Ectodermal cell (in vitro differentiated cells): ENCODE results near the gene SYTL4.

Experiments
- H3K27ac ChIP-seq: 2 replicates; pipeline ENCODE4 v1.7.0; 2013; ENCODE audit warnings: mild to moderate bottlenecking, low read depth, low read length; ENCODE audit not compliant: insufficient read depth, poor library complexity, severe bottlenecking
- H3K27me3 ChIP-seq: 2 replicates; pipeline ENCODE4 v1.7.0; 2013; ENCODE audit warnings: mild to moderate bottlenecking, low read length; ENCODE audit not compliant: insufficient read depth, control insufficient read depth, poor library complexity, severe bottlenecking
- H3K36me3 ChIP-seq: one replicate; pipeline ENCODE4 v1.7.0; 2013; ENCODE audit warnings: low read length; ENCODE audit not compliant: control insufficient read depth, insufficient read depth
- H3K4me1 ChIP-seq: one replicate; pipeline ENCODE4 v1.7.0; 2013; ENCODE audit warnings: low read length; ENCODE audit not compliant: control insufficient read depth, insufficient read depth
- H3K4me3 ChIP-seq: 2 replicates; pipeline ENCODE4 v1.7.0; 2013; ENCODE audit warnings: low read depth, low read length, control low read depth; ENCODE audit not compliant: insufficient read depth
- H3K9me3 ChIP-seq: 2 replicates; pipeline ENCODE4 v1.7.0; 2013; ENCODE audit warnings: mild to moderate bottlenecking, low read length, moderate library complexity; ENCODE audit not compliant: control insufficient read depth
- WGBS, 2 experiments: methylation state at CpG; one replicate each; pipeline ENCODE4 v1.1.7; 2013; ENCODE audit warnings: missing lambda C conversion rate in 2 of 2; 5-methylcytosine and 5-hydroxymethylcytosine counted together

Gene SYTL4

DNA sequence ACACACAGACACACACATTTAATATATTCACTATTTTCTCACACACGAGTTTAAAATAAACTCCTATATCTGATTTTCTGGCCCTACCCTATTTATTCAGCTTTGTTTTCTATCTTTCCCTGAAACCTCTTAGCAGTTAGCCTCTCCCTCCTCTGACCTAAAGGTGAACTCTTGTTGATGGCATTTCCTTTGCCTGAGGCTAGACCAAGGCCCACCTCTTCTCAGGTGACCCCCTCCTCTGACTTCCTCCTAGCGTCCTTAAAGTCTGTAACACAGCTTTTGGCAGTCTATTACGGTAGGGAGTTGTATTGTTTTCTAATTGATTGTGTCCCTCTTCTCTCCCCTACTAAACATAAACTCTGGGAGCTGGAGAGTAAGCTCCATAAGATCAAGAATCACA is 89.6 kb downstream of the SYTL4 start:
- Histone ChIP-seq H3K9me3 (no peaks in the 10 kb centered on the region), H3K36me3 (no peaks in the 10 kb centered on the region), H3K4me1 (no peaks in the 10 kb centered on the region), H3K27me3 (no peaks in the 10 kb centered on the region), H3K27ac (no peak overlapping the region), H3K4me3 (no peak overlapping the region)
- WGBS, 2 experiments = 74 to 76% methylated on average over 1 of the region's 3 CpGs

DNA sequence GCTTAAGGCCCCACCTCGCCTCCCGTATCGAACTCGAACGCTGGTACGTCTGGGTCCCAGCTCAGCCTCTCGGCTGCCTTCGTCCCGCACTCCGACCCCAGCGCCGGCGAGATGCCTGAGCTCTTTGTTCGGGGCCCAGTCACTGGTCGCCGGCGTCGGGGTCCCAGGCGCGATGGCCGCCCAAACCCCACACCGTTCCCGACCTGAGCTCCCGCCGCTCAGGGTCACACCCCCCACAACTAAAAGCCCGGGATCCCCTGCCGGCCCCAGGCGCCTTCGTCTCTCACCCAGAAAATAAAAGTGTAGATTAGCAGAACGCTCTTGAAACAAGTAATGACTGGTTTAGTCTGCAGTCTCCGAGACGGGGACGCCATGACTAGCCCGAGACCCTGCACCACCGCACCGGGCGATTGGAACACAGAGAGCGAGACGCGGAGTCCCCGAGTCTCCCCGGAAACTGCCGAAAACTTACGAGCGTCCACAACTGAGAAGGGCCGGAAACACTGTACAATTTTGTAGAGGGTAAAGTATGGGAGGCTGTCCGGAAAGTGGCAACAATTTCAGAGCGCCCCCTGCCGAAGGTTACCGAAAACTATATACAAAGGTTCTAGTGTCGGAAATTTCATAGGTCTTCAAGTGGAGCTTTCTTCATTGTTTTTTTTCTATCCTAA is 95.5 kb downstream of the SYTL4 start, which contains the start of gene TSPAN6:
TSPAN6 (minus strand) TSS at position 486 of the 671 bp plus-strand sequence; CDS start at position 374, 112 bp downstream.
- 0% methylated on average over 50 to 51 of the region's 51 CpGs for WGBS, 2 experiments
- Histone ChIP-seq H3K36me3 (peaks cover 8% of the 10 kb centered on the region), H3K9me3 (no peaks in the 10 kb centered on the region), H3K4me1 (peaks cover 4% of the 10 kb centered on the region), H3K27me3 (no peaks in the 10 kb centered on the region), H3K27ac (peak within 1 kb of the TSS; percentile 85), H3K4me3 (peak within 1 kb of the TSS; percentile 57)

- 3 to 4% methylated on average over 7 to 8 of the region's 8 CpGs for WGBS, 2 experiments
- no peaks in the 10 kb centered on the region for H3K9me3 ChIP-seq
- H3K4me3 ChIP-seq = peak overlapping the region; percentile 57
- H3K27ac ChIP-seq = peak overlapping the region; percentile 85
- peaks cover 8% of the 10 kb centered on the region for H3K36me3 ChIP-seq
- H3K27me3 ChIP-seq = no peaks in the 10 kb centered on the region
- H3K4me1 ChIP-seq = peaks cover 4% of the 10 kb centered on the region
These were observed 96.0 kb downstream of the SYTL4 start for GRCh38 chrX:100635989-100636320.

- Histone ChIP-seq H3K27me3 (no peaks in the 10 kb centered on the region), H3K9me3 (no peaks in the 10 kb centered on the region), H3K36me3 (peaks cover 8% of the 10 kb centered on the region), H3K27ac (no peak overlapping the region), H3K4me3 (peak overlapping the region; percentile 57), H3K4me1 (peaks cover 4% of the 10 kb centered on the region)
- 94 to 100% methylated on average over 3 to 5 of the region's 5 CpGs for WGBS, 2 experiments
These were observed 96.9 kb downstream of the SYTL4 start for GRCh38 chrX:100635040-100635439.

- WGBS, 2 experiments = 82 to 96% methylated on average over 2 to 3 of the region's 5 CpGs
- no peak overlapping the region for H3K27ac ChIP-seq
- no peaks in the 10 kb centered on the region for H3K36me3 ChIP-seq
- H3K4me1 ChIP-seq = no peaks in the 10 kb centered on the region
- no peaks in the 10 kb centered on the region for H3K27me3 ChIP-seq
- no peak overlapping the region for H3K4me3 ChIP-seq
- H3K9me3 ChIP-seq = no peaks in the 10 kb centered on the region
These were observed 105.9 kb downstream of the SYTL4 start for GRCh38 chrX:100625985-100626491.
